ENCODE data around the gene MTHFD1L. TPM values are rescaled to one million over a fixed set of nuclear protein-coding genes. Genes with fewer than 3 reads are reported as not detected.
A peak's percentile ranks its signal among the peaks of the same experiment; 100 is the strongest.
"Not testable (repeated sequence)": the region's sequence is repeated elsewhere in the genome, so short reads cannot be mapped to it uniquely, and the experiment has no call there.

The MTHFD1L gene
- total RNA-seq, 1 donor from 2014 or later = 45.6 TPM

DNA sequence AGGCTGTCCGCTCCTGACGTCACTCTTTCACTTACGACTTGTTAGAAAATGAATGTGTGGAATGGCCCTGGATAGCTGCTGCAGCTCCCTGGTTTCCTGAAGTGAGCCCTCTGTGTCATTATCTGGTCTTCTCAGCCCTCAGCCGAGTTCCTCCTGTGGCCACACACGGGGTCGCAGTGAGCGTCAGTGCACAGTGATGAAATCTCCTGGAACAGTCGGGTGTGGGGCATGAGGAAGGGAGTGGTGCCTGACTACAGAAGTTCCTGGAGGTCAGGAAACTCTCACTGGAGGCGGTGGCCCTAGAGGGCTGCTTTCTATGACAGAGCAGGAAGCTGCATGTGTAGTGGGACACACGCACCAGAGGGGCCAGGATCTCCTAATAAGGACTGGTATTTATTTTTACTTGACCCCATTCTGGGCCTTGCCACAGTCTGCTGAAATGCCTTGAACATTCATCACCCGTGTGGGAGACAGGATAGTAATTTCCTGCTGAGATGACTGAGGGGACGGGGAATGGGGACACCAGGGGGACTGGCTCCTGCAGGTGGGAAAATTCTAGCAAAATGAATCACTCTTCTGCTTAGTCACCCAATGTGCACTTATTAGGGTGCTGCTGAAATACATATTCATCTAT is 175.5 kb downstream of the MTHFD1L start:
- peak; percentile 98 to 99 for DNase-seq (ENCODE audit: low read depth in 2 of 2)

- DNase-seq (ENCODE audit: low read depth in 2 of 2) = peak in 1 of 2 donors; percentile 35
Measured at GRCh38 chr6:151041686-151042085, 176.2 kb downstream of the MTHFD1L start.

GRCh38 chr6:151042911-151043330 is 177.4 kb downstream of the MTHFD1L start:
- not testable (repeated sequence) for DNase-seq (ENCODE audit: low read depth in 2 of 2)

DNA sequence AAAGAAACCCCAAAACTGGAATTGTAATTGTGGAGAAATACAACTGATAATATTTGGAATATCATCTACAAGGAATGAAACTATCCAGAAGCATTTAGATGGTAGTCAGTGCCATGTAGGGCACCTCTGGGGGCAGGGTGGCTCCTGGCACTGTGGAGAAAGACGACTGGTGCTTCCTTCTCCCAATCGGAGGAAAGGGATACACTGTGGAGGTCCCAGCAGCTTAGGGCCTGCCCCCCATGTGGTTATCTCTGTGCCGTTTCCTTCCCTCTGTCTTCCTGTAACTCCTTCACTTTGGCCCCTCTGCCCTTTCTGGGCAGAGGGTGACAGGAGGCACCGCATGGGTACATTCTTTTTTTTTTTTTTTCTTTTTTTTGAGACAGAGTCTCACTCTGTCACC is 178.4 kb downstream of the MTHFD1L start:
- DNase-seq (ENCODE audit: low read depth in 2 of 2) = no peak

- peak; percentile 97 to 98 for DNase-seq (ENCODE audit: low read depth in 2 of 2)
Measured at GRCh38 chr6:151044465-151045441, 179.3 kb downstream of the MTHFD1L start.

DNA sequence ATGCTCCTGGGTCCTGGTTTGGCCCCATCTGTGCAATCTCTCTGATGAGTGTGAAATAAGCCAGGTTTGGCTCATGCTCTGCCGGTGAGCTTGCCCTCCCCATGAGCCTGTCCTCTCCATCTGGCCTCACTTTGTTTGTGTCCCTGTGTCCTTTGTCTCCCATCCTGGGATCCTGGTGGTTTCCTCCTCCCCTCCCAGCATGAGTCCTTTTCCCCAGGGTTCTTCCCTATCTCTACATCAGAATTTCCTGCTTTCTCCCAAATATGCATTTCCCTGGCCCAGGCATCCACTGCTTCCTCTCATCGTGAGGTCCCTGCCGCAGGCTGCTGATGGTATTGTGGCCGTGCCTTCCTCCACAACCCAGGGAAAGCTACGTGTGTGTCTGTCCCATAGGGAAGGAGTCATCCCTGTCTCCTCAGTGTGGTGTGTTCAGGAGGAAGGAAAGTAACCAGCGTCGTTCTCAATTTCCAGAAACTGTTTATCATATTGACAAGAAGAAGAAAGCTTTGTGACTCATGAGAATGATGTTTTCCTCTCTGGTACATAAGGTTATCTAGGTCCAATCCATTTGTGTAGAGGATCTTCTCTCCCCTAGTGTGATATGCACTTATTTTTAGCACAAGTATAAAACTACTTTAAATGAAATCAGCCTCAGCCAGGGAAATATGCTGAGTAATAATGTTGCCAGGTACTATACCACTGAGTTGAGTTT is 180.2 kb downstream of the MTHFD1L start:
- DNase-seq (ENCODE audit: low read depth in 2 of 2) = peak; percentile 84 to 97

- no peak for DNase-seq (ENCODE audit: low read depth in 2 of 2)
Measured at GRCh38 chr6:151051164-151051563, 185.7 kb downstream of the MTHFD1L start.

DNA sequence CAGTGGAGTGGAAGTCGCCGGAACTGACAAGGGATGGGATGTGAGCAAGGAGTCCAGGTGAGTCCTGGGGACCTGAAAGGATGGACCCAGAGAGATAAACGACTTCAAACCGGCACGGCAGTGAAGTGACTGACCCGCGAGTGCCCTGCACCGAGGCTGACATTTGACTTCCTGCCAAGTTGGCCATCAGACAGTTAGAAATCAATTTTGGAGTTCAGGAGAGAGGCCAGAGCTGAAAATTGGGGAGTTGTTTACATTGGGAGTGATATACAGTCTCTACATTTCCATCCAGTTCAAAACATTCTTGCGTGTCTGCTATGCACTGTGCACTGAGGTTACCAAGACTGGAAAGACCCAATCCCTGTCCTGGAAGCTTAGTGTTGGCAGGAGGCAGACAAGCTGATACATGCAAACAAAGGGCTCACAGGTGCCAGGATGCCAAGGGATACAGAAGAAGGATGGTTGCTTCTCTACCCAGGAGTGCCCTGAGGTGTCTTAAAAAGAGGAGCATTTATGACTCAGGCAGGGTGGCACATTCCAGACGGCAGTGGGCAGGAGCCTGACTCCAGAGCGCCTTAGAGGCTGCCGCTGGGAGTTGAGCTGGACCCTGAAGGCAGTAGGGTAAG is 186.6 kb downstream of the MTHFD1L start:
- DNase-seq (ENCODE audit: low read depth in 2 of 2) = no peak

DNA sequence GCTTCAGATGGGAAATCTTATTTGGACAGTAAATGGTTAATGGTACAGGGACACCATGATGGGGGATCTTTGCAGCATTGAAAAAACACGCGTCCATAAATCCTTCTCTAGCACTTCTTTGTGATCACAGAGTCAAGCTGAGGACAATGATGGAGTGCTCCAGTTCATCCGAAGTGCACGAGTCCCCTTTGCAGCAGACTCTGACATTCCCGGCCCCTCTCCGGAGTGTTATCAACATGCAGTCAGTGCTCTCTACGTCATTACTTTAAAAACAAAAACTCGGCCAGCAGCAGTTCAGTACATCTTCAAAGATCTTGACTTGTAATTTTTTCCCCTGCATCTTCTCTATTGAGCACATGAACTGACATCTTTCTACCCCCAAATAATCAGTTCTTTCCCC is 188.8 kb downstream of the MTHFD1L start:
- no peak for DNase-seq (ENCODE audit: low read depth in 2 of 2)

DNA sequence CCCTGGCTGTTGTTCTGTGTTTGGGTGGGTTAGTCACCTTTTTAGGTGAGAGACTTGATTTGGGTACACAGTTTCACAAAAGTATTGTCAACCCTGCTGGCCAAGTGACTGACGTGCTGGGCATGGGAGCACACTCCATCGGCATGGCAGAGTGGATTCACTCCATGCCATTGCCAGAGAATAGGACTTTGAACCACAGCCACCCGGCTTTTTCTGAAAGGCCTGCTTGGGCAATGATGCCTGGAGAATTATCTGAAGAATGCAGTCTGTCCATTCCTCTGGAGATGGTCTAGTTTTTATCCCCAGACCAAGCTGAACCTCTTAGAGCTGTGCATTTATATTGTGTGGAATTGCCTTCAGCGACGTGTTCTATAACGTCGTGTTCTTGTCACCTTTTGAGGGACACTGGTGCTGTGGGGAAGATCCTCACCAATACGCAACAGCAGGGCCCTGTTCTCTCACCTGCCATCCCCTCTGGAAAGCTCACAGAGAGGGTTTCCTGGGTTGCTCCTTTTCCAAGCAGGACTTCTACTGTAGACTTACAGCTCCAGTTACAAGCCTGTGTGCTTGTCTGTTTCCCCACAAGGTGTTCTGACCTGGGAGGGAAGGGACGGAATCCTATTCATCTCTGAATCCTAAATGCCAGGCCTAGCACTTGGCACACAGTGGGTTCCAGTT is 190.9 kb downstream of the MTHFD1L start:
- no peak for DNase-seq (ENCODE audit: low read depth in 2 of 2)

DNA sequence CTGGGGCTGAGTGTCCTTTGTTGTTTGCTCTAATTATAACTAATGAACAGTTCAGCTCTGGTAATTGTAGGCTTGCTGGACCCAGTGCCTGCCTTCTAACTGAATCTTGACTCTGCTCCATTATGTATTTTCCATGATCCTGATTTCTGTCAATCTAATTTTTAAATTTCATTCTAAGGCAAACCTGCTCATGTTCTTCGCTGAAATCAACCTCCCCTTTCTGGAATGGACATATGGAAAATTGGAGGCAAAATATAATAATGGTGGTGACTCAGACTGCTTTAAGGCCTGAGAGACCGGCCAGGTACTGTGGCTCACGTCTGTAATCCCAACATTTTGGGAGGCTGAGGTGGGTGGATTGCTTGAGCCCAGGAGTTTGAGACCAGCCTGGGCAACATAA is 191.6 kb downstream of the MTHFD1L start:
- DNase-seq (ENCODE audit: low read depth in 2 of 2) = no peak

GRCh38 chr6:151058021-151058733 is 192.7 kb downstream of the MTHFD1L start:
- peak in 1 of 2 donors; percentile 81 for DNase-seq (ENCODE audit: low read depth in 2 of 2)

DNA sequence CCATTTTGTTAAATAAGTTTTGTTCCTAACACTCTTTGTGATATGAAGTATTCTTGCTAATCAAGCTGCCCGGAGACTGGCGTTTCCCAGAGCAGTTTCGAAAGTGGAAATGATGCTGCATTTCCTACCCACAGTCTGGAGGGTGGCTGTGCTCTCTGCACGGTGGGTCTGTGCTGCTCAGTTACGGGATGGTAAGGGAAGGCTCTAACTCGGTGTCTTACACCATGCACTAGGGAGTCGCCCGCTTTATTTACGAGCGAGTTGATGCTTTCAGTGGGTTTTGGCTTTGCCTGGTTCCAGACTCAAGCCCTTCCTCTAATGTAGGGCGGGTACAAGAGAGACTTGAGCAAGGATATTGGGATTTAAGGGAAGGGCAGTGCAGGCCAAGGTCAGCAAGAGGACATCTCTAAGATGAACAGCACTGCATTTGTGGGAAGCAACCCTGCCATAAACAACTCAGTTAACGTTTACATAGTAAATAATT is 194.2 kb downstream of the MTHFD1L start:
- DNase-seq (ENCODE audit: low read depth in 2 of 2) = peak; percentile 78 to 84

GRCh38 chr6:151060096-151060765 is 194.7 kb downstream of the MTHFD1L start:
- peak in 1 of 2 donors; percentile 95 for DNase-seq (ENCODE audit: low read depth in 2 of 2)

DNA sequence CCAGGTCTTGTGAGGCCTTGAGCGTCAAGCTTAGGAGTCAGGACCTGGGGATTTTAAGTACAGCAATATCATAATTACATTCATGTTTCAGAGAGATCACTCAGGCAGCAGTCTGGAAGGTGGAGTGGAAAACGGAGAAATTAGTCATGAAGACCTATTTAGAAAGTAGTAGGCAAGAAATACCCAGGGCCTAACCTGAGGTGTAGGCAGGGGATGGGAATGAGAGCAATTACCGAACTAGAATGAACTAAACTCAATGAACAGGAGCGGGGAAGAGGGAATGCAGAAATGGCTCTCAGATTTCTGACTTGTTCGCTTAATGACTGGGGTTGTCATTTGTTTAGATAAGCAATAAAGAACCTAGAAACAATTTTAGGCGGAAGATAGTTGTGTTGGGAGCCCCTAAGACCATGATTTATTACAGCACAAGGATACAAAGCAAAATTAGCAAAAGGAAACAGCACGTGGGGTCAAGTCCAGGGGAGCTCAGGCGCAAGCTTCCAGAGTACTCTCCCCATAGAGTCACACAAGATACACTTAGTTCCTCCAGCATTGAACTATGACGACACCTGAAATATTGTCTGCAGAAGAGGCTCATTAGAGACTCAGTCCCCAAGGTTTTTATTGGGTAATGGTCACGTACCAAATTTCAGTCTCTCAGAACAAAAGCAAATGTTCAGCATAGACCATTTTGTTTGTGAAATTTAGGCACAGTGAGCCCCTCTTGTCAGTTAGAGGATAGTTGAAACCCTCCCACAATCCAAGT is 195.4 kb downstream of the MTHFD1L start:
- DNase-seq (ENCODE audit: low read depth in 2 of 2) = no peak

- peak; percentile 85 to 86 for DNase-seq (ENCODE audit: low read depth in 2 of 2)
Measured at GRCh38 chr6:151063352-151063751, 197.8 kb downstream of the MTHFD1L start.

DNA sequence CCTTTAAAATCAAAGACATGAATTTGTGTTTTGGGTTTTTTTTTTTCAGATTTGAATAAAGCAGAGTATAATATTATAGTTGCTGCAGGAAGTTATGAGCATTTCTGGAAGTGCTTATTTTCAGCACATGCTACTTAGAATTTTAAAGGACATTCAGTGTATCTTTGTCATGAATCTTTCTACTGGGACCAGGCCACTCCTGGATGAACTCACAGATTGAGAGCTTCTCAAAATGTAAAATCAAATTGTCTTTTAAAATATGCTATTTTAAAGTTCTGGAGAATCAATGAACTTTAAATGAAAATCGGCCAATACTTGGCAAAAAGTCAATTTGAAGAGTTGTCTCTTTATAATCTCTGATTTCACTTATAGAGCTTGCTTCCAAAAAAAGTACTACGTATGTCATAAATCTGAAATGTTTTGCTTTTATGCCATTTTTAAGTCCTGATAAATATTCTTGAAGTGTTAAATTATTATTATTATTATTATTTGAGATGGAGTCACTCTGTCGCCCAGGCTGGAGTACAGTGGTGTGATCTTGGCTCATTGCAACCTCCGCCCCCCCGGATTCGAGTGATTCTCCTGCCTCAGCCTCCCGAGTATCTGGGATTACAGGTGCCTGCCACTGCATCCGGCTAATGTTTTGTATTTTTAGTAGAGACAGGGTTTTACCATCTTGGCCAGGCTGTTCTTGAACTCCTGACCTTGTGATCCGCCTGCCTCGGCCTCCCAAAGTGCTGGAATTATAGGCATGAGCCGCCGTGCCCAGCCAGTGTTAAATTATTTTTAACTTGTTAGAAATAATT is 198.5 kb downstream of the MTHFD1L start:
- no peak for DNase-seq (ENCODE audit: low read depth in 2 of 2)

Measured in lung microvascular endothelial cell (primary cell).